Stimulated activated effector memory CD8-positive, alpha-beta T cell treated with anti-CD3 and anti-CD28 coated beads, Interleukin-12 subunit alpha, Interleukin-12 subunit beta, amount 100 ng/mL, for 72 hours (primary cell): ENCODE measurements around the gene KIAA0825.

Source experiments
- ATAC-seq: fragments of 150-1000 bp; cut with Tn5 transposase; 2 replicates; pipeline ENCODE4 v1.10.0; 2021
- DNase-seq, 2 donors: peaks; one replicate each; pipeline ENCODE4 v3.0.0; 2021 to 2022; ENCODE audit warnings: low spot score in 2 of 2
- H3K27ac Mint-ChIP-seq: one replicate; pipeline ENCODE4 v1.8.0; 2022; ENCODE audit warnings: mild to moderate bottlenecking, mixed read lengths
- H3K36me3 Mint-ChIP-seq: one replicate; pipeline ENCODE4 v1.8.0; 2022; ENCODE audit warnings: mild to moderate bottlenecking, mixed read lengths
- H3K4me1 Mint-ChIP-seq: one replicate; pipeline ENCODE4 v1.8.0; 2022; ENCODE audit warnings: mixed read lengths
- H3K4me3 Mint-ChIP-seq: one replicate; pipeline ENCODE4 v1.8.0; 2022; ENCODE audit warnings: mild to moderate bottlenecking, mixed read lengths
- H3K9me3 Mint-ChIP-seq: one replicate; pipeline ENCODE4 v1.8.0; 2022; ENCODE audit warnings: mixed read lengths

The KIAA0825 gene

DNA sequence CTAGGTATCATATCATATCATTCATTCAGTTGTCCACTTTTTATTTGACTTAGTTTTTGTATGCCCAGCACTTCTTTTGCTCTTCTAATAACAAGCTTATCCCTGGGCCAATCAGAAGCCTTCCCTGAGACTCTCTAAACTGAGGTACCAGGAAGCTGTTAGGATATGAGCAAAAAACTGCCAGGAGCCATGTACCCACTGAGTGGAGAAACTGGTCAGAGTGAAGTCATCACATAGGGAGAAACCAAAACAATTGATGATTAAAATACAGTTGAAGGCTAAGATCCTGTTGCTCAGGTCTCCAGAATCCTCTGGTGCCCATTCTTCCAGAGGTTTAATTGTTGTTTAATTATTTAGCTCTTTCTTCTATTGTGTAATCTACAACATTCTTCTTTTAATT, 120.2 kb downstream of the KIAA0825 start:
- no peaks in the 10 kb centered on the region for H3K36me3 Mint-ChIP-seq
- H3K27ac Mint-ChIP-seq = no peak overlapping the region
- no peak for ATAC-seq
- H3K4me1 Mint-ChIP-seq = no peaks in the 10 kb centered on the region
- no peaks in the 10 kb centered on the region for H3K9me3 Mint-ChIP-seq
- no peak overlapping the region for H3K4me3 Mint-ChIP-seq
- DNase-seq = no peak

DNA sequence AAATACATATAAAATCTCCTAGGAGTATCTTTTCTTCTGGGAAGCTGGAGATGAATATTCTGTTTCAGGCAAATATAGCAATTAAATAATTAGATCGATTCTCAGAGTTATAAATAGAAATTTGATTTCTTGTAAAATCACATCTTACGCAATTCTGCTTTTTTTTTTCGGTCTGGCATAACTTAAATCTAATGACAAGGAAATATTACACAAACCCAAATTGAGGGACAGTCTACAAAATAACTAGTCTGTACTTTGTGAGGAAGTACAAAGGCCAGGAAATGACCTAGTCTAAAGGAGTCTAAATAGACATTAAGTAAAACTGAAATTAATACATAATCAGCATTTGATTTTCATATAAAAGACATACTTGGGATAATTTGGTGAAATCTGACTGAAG, 133.3 kb downstream of the KIAA0825 start:
- DNase-seq (no peak), ATAC-seq (no peak)
- no peaks in the 10 kb centered on the region for H3K4me1 Mint-ChIP-seq
- no peak overlapping the region for H3K4me3 Mint-ChIP-seq
- H3K9me3 Mint-ChIP-seq = no peaks in the 10 kb centered on the region
- H3K36me3 Mint-ChIP-seq = no peaks in the 10 kb centered on the region
- no peak overlapping the region for H3K27ac Mint-ChIP-seq

GRCh38 chr5:94481059-94481458, 137.3 kb downstream of the KIAA0825 start:
- Mint-ChIP-seq H3K9me3 (no peaks in the 10 kb centered on the region), H3K27ac (no peak overlapping the region)
- no peak for DNase-seq

GRCh38 chr5:94480486-94480885, 137.9 kb downstream of the KIAA0825 start:
- H3K36me3 Mint-ChIP-seq = no peaks in the 10 kb centered on the region
- H3K4me1 Mint-ChIP-seq = no peaks in the 10 kb centered on the region
- no peak overlapping the region for H3K4me3 Mint-ChIP-seq
- DNase-seq = no peak
- no peaks in the 10 kb centered on the region for H3K9me3 Mint-ChIP-seq
- H3K27ac Mint-ChIP-seq = no peak overlapping the region
- ATAC-seq = no peak

More at GRCh38 chr5:94481059-94481458, 137.3 kb downstream of the KIAA0825 start:
- ATAC-seq = no peak
- Mint-ChIP-seq H3K4me3 (no peak overlapping the region), H3K36me3 (no peaks in the 10 kb centered on the region), H3K4me1 (no peaks in the 10 kb centered on the region)

DNA sequence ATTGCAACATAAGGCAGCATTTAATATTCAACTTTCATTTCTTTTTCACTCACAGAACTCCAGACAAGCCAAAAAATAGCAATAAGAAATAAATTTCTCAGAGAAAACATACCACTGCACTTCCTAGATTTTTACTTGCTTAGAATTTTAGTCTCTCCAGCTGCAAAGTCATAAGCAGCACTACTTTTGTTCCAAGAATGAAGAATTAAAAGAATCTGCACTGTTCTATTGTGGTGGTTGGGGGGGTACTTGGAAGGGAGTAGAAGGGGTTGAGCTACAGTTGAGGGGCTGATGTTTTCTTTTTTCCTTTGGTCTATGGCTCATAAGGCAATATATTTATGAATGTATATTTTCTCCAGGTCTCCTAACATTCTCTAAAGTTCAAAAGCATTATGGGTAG, 144.5 kb downstream of the KIAA0825 start:
- no peaks in the 10 kb centered on the region for H3K36me3 Mint-ChIP-seq
- no peak overlapping the region for H3K27ac Mint-ChIP-seq
- H3K4me1 Mint-ChIP-seq = no peaks in the 10 kb centered on the region
- H3K4me3 Mint-ChIP-seq = no peak overlapping the region
- ATAC-seq (no peak), DNase-seq (no peak)
- no peaks in the 10 kb centered on the region for H3K9me3 Mint-ChIP-seq

GRCh38 chr5:94471521-94471920, 146.9 kb downstream of the KIAA0825 start:
- DNase-seq = no peak
- Mint-ChIP-seq H3K27ac (no peak overlapping the region), H3K4me1 (no peaks in the 10 kb centered on the region), H3K4me3 (no peak overlapping the region), H3K9me3 (no peaks in the 10 kb centered on the region), H3K36me3 (no peaks in the 10 kb centered on the region)
- no peak for ATAC-seq

DNA sequence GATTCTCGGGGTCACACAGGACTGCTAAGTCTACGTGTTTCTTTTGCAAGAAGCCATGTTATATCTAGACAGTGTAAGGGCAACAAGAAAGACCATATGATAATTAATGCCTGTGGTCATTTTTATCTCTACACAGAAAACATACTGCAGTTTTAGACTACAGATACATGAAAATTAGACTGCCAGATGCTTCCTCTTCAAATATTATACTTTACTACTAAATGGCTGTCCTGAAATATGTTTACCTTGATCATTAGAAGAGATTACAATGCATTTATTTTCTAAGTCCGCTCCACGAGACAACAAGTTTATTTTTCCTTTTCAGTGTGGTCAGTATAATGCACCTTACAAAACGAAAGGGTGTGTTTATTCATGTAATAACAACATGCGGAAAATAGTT, 147.6 kb downstream of the KIAA0825 start:
- Mint-ChIP-seq H3K4me1 (no peaks in the 10 kb centered on the region), H3K9me3 (no peaks in the 10 kb centered on the region), H3K4me3 (no peak overlapping the region), H3K36me3 (no peaks in the 10 kb centered on the region), H3K27ac (no peak overlapping the region)
- no peak for DNase-seq
- no peak for ATAC-seq

DNA sequence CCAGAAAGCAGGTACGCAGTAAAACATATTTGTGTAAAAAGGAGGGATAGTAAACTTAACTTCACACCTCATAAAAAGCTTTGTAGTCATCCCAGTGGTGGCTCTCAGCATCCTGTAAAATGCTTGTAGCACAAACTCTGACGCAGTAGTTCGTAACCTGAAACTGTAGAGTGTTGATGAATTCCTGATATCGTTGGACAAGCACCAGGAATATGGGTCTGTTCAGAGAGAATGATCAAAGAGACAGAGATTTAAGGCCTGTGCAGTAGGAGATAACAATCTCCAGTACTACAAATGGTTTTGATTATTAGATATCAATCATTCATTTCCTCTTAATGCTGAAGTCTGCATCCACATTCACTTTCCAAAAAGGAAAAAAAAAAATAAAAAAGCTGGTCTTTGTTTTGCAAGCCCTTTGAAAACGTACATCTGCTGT, 148.5 kb downstream of the KIAA0825 start:
- H3K9me3 Mint-ChIP-seq = no peaks in the 10 kb centered on the region
- no peaks in the 10 kb centered on the region for H3K36me3 Mint-ChIP-seq
- no peaks in the 10 kb centered on the region for H3K4me1 Mint-ChIP-seq
- ATAC-seq (no peak), DNase-seq (no peak)
- H3K27ac Mint-ChIP-seq = no peak overlapping the region
- H3K4me3 Mint-ChIP-seq = no peak overlapping the region

DNA sequence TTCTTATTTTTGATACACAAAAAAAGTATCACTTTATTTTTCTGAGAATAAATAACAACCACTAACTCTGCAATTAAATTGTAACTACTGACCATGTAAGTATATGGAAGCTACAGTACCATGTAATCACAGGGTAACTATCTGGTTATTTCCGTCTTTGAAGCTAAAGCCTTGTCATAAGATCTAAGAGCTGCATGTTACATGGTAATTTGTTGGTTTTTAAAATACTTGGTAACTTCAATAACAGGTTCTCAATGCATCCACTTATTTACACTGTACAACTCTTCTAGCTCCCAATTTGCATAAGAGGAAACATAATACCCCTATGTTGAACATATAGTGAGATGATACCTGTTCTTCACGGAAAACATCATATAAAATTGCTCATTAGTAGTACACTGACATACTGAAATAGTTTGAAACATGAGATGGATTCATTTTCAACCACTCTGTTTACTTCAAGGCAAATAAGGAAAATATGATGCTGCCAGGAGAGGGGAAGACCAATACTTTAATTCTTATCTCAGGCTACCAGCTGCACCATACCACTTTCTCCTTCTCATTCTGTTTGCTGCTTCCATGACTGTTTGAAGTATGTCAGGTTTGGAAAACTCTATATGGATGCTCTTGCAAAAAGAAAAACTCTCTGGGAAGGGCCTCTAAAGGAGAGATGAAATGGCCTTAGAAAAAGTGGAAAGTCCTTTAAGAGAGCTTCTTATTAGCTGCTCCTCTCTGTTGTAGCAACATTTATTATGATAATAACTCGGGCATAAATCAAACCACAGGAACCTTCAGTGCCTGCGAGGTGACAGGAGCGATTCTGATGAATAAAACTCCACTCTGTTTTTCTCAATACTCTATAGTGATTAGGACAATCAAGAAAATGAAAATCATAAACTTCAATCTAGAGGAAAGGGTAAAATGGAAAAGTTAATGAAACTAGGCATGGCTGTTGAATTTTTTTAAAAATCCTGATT, 150.2 kb downstream of the KIAA0825 start:
- H3K9me3 Mint-ChIP-seq = no peaks in the 10 kb centered on the region
- no peaks in the 10 kb centered on the region for H3K36me3 Mint-ChIP-seq
- H3K4me3 Mint-ChIP-seq = no peak overlapping the region
- no peaks in the 10 kb centered on the region for H3K4me1 Mint-ChIP-seq
- no peak for ATAC-seq
- H3K27ac Mint-ChIP-seq = no peak overlapping the region
- no peak for DNase-seq

GRCh38 chr5:94467346-94467953, 151.0 kb downstream of the KIAA0825 start:
- Mint-ChIP-seq H3K9me3 (no peaks in the 10 kb centered on the region), H3K36me3 (no peaks in the 10 kb centered on the region)
- ATAC-seq = no peak

GRCh38 chr5:94463739-94464138, 154.7 kb downstream of the KIAA0825 start:
- H3K4me3 Mint-ChIP-seq = no peak overlapping the region
- DNase-seq = no peak
- no peak for ATAC-seq

More at GRCh38 chr5:94467346-94467953, 151.0 kb downstream of the KIAA0825 start:
- DNase-seq = no peak
- Mint-ChIP-seq H3K27ac (no peak overlapping the region), H3K4me1 (no peaks in the 10 kb centered on the region), H3K4me3 (no peak overlapping the region)

GRCh38 chr5:94461131-94461530, 157.3 kb downstream of the KIAA0825 start:
- Mint-ChIP-seq H3K9me3 (no peaks in the 10 kb centered on the region), H3K4me3 (no peak overlapping the region), H3K36me3 (no peaks in the 10 kb centered on the region), H3K4me1 (no peaks in the 10 kb centered on the region), H3K27ac (no peak overlapping the region)
- no peak for ATAC-seq
- no peak for DNase-seq

More at GRCh38 chr5:94463739-94464138, 154.7 kb downstream of the KIAA0825 start:
- Mint-ChIP-seq H3K36me3 (no peaks in the 10 kb centered on the region), H3K9me3 (no peaks in the 10 kb centered on the region), H3K4me1 (no peaks in the 10 kb centered on the region), H3K27ac (no peak overlapping the region)

GRCh38 chr5:94459915-94460314, 158.5 kb downstream of the KIAA0825 start:
- no peaks in the 10 kb centered on the region for H3K4me1 Mint-ChIP-seq
- ATAC-seq (no peak), DNase-seq (no peak)
- H3K36me3 Mint-ChIP-seq = no peaks in the 10 kb centered on the region
- no peaks in the 10 kb centered on the region for H3K9me3 Mint-ChIP-seq
- H3K4me3 Mint-ChIP-seq = no peak overlapping the region
- no peak overlapping the region for H3K27ac Mint-ChIP-seq

DNA sequence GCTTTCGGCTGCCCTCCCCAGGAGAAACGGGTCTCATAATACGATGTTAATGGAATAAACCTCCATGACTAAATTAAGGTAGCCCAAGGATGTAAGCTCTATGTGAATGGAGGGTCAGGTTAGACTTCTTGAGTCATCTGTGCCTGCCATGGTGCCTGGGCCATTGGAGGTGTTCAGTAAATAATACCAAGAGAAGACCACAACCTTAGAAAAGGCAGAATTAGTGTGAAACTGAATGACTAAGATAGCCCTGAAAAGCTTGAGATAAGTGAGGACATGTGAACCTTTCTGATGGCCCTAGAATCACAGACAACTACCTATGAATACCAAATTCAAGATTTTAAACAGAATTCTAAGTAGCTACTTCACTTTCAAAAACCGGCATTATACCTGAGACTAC, 160.6 kb downstream of the KIAA0825 start:
- Mint-ChIP-seq H3K27ac (no peak overlapping the region), H3K4me1 (no peaks in the 10 kb centered on the region), H3K9me3 (no peaks in the 10 kb centered on the region), H3K36me3 (no peaks in the 10 kb centered on the region), H3K4me3 (no peak overlapping the region)
- ATAC-seq = peak; percentile 47
- DNase-seq = no peak

GRCh38 chr5:94445726-94446125, 172.7 kb downstream of the KIAA0825 start:
- H3K9me3 Mint-ChIP-seq = no peaks in the 10 kb centered on the region
- H3K4me1 Mint-ChIP-seq = no peaks in the 10 kb centered on the region
- no peak overlapping the region for H3K27ac Mint-ChIP-seq
- no peak for ATAC-seq
- H3K36me3 Mint-ChIP-seq = no peaks in the 10 kb centered on the region
- no peak overlapping the region for H3K4me3 Mint-ChIP-seq
- DNase-seq = no peak

DNA sequence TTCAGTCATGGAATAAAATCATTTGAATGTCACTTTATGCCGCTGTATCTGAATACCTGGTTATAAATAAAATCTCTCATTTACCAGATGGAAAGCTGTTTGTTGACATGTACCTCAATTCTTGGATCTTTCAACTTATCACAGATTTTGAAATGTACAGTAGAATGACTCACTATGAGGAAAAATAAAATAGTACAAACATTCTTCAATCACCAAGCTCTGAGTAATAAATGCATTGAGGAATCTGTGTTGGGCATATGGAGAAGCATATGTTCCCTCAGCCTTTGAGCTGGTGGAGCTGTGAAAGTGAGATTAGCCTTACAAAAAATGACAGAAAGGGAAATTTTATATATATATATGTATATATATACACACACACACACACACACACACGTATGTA, 175.4 kb downstream of the KIAA0825 start:
- DNase-seq (no peak), ATAC-seq (no peak)
- H3K4me1 Mint-ChIP-seq = no peaks in the 10 kb centered on the region
- H3K9me3 Mint-ChIP-seq = no peaks in the 10 kb centered on the region
- no peak overlapping the region for H3K27ac Mint-ChIP-seq
- no peak overlapping the region for H3K4me3 Mint-ChIP-seq
- no peaks in the 10 kb centered on the region for H3K36me3 Mint-ChIP-seq
